ENCODE measurements around the gene ABI1. TPM values are rescaled to one million over a fixed set of nuclear protein-coding genes. Genes with fewer than 3 reads are reported as not detected.

ABI1 gene
- total RNA-seq, 1 donor from 2014 or later, result 29.2 TPM

- Histone ChIP-seq H3K27me3 (ENCODE audit: low read depth) (no peaks in the 10 kb centered on the region), H3K4me1 (no peaks in the 10 kb centered on the region), H3K27ac (replicated peaks) (no peak overlapping the region), H3K4me3 (no peak overlapping the region), H3K9me3 (replicated peaks) (no peaks in the 10 kb centered on the region), H3K36me3 (peaks cover 44% of the 10 kb centered on the region)
- intact Hi-C loops (cut with micrococcal nuclease), result no loop called here
- TF ChIP-seq, protein P1, sequence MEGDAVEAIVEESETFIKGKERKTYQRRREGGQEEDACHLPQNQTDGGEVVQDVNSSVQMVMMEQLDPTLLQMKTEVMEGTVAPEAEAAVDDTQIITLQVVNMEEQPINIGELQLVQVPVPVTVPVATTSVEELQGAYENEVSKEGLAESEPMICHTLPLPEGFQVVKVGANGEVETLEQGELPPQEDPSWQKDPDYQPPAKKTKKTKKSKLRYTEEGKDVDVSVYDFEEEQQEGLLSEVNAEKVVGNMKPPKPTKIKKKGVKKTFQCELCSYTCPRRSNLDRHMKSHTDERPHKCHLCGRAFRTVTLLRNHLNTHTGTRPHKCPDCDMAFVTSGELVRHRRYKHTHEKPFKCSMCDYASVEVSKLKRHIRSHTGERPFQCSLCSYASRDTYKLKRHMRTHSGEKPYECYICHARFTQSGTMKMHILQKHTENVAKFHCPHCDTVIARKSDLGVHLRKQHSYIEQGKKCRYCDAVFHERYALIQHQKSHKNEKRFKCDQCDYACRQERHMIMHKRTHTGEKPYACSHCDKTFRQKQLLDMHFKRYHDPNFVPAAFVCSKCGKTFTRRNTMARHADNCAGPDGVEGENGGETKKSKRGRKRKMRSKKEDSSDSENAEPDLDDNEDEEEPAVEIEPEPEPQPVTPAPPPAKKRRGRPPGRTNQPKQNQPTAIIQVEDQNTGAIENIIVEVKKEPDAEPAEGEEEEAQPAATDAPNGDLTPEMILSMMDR (IDR thresholded peaks at IDR 0.05; ENCODE audit: borderline replicate concordance), result no peak
- no peak for DNase-seq
These were observed 153.8 kb downstream of the ABI1 start for GRCh38 chr10:26706936-26707335.

- intact Hi-C loops (cut with micrococcal nuclease), result no loop called here
- no peak for DNase-seq
- Histone ChIP-seq H3K36me3 (peaks cover 44% of the 10 kb centered on the region), H3K4me1 (no peaks in the 10 kb centered on the region), H3K27me3 (ENCODE audit: low read depth) (no peaks in the 10 kb centered on the region), H3K27ac (replicated peaks) (no peak overlapping the region), H3K4me3 (no peak overlapping the region), H3K9me3 (replicated peaks) (no peaks in the 10 kb centered on the region)
- TF ChIP-seq, protein P1 (IDR thresholded peaks at IDR 0.05; ENCODE audit: borderline replicate concordance), result no peak
These were observed 154.6 kb downstream of the ABI1 start for GRCh38 chr10:26706206-26706605.

- TF ChIP-seq, protein P1 (IDR thresholded peaks at IDR 0.05; ENCODE audit: borderline replicate concordance), result no peak
- intact Hi-C loops (cut with micrococcal nuclease), result no loop called here
- Histone ChIP-seq H3K36me3 (peaks cover 36% of the 10 kb centered on the region), H3K27ac (replicated peaks) (no peak overlapping the region), H3K9me3 (replicated peaks) (no peaks in the 10 kb centered on the region), H3K4me1 (peaks cover 3% of the 10 kb centered on the region), H3K4me3 (no peak overlapping the region), H3K27me3 (ENCODE audit: low read depth) (no peaks in the 10 kb centered on the region)
- no peak for DNase-seq
These were observed 156.8 kb downstream of the ABI1 start for GRCh38 chr10:26703974-26704373.

DNA sequence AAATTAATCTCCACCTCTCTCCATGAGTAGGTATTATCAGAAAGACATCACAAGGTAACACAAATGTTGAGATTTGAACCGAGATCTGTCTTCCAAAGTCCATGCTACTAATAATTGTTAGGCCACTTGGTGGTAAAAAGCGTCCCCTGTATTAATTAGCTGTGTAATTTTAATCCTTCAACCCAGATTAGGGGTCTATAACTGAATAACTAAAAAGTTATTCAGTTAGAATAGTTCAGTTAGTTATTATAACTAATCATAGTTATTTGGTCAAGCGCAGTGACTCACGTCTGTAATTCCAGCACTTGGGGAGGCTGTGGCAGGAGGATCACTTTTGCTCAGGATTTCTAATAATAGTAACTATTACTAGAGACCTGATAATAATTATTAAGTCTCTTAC lies 157.7 kb downstream of the ABI1 start:
- no peak for DNase-seq
- H3K4me3 ChIP-seq, result no peak overlapping the region
- intact Hi-C loops (cut with micrococcal nuclease), result no loop called here
- H3K9me3 ChIP-seq (replicated peaks), result no peaks in the 10 kb centered on the region
- no peaks in the 10 kb centered on the region for H3K27me3 ChIP-seq (ENCODE audit: low read depth)
- H3K36me3 ChIP-seq, result peaks cover 27% of the 10 kb centered on the region
- TF ChIP-seq, protein P1 (IDR thresholded peaks at IDR 0.05; ENCODE audit: borderline replicate concordance), result no peak
- H3K27ac ChIP-seq (replicated peaks), result no peak overlapping the region
- H3K4me1 ChIP-seq, result peaks cover 12% of the 10 kb centered on the region

DNA sequence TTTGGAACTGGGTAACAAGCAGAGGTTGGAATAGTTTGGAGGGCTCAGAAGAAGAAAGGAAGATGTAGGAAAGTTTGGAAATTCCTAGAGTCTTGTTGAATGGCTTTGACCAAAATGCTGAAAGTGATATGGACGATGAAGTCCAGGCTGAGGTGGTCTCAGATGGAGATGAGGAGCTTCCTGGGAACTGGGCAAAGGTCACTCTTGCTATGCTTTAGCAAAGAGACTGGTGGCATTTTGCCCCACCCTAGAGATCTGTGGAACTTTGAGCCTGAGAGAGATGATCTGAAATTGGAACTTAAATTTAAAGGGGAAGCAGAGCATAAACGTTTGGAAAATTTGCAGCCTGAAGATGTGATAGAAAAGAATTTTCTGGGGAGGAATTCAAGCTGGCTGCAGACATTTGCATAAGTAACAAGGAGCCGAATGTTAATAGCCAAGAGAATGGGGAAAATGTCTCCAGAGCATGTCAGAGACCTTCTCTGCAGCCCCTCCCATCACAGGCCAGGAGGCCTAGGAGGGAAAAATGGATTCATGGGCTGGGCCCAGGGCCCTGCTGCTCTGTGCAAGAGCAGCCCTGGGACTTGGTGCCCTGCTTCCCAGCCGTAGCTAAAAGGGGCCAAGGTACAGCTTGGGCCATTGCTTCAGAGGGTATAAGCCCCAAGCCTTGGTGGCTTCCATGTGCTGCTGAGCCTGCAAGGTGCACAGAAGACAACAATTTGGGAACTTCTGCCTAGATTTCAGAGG lies 159.7 kb downstream of the ABI1 start:
- Histone ChIP-seq H3K27ac (replicated peaks) (no peak overlapping the region), H3K36me3 (peaks cover 10% of the 10 kb centered on the region), H3K4me1 (peaks cover 30% of the 10 kb centered on the region), H3K9me3 (replicated peaks) (no peaks in the 10 kb centered on the region), H3K27me3 (ENCODE audit: low read depth) (no peaks in the 10 kb centered on the region), H3K4me3 (no peak overlapping the region)
- TF ChIP-seq, protein P1 (IDR thresholded peaks at IDR 0.05; ENCODE audit: borderline replicate concordance), result no peak
- DNase-seq, result no peak
- intact Hi-C loops (cut with micrococcal nuclease), result no loop called here

All from left ventricle myocardium inferior (tissue), 1 donor.